Vagina (tissue), 2 donors: ENCODE results near the gene MAK. TPM values are rescaled to one million over a fixed set of nuclear protein-coding genes. Genes with fewer than 3 reads are reported as not detected.

Experiments
- DNase-seq, 2 donors: peaks; one replicate each; pipeline ENCODE4 v3.0.0-alpha.2; 2017; ENCODE audit errors: extremely low spot score in 2 of 2
- H3K27ac ChIP-seq: fragments of 200-600 bp; sonication (generic); one replicate; pipeline ENCODE4 v1.5.1; 2019
- H3K27me3 ChIP-seq: fragments of 200-600 bp; sonication (generic); one replicate; pipeline ENCODE4 v1.5.1; 2019
- H3K36me3 ChIP-seq, 2 donors: fragments of 200-600 bp; sonication (generic); one replicate each; pipeline ENCODE4 v1.5.1; 2017 to 2019
- H3K4me1 ChIP-seq: fragments of 200-600 bp; sonication (generic); one replicate; pipeline ENCODE4 v1.5.1; 2019
- H3K4me3 ChIP-seq, 2 donors: fragments of 200-600 bp; sonication (generic); 1 replicate in 1 of 2; 2 replicates in 1 of 2; pipeline ENCODE4 v1.5.1; 2016 to 2019
- H3K9me3 ChIP-seq: fragments of 200-600 bp; sonication (generic); one replicate; pipeline ENCODE4 v1.5.1; 2019
- POLR2A ChIP-seq, 2 donors: fragments of 450-650 bp; IDR thresholded peaks; one replicate each; pipeline ENCODE4 v1.6.1; 2017; ENCODE audit warnings: antibody characterized with exemption in 2 of 2, mild to moderate bottlenecking in 2 of 2, moderate library complexity in 2 of 2
- POLR2AphosphoS5 ChIP-seq, 2 donors: sonication (generic); formaldehyde crosslinking; IDR thresholded peaks; one replicate each; pipeline ENCODE4 v1.9.0; 2017; ENCODE audit warnings: antibody characterized with exemption in 2 of 2, mild to moderate bottlenecking in 2 of 2, low read depth in 1 of 2; ENCODE audit not compliant: insufficient read depth in 1 of 2
- intact Hi-C: fragments of 100-400 bp; cut with DNase I; formaldehyde crosslinking; loops from one replicate; pipeline ENCODE4 v1.15.1; 2023
- total RNA-seq: library from RNA; depleted of rRNA; stranded (reverse); fragments of >200 nt; gene quantifications from one replicate; pipeline ENCODE4 v1.2.3, GENCODE V29; 2016
- TF ChIP-seq, protein P1 (sequence below), 3 experiments: fragments of 450-650 bp in 2 of 3; fragments of 200-600 bp in 1 of 3; sonication (generic) in 1 of 3; IDR thresholded peaks; one replicate each; pipeline ENCODE4 v1.5.1; 2017 to 2019; ENCODE audit warnings: antibody characterized with exemption in 3 of 3, mild to moderate bottlenecking in 2 of 3, moderate library complexity in 2 of 3

MAK gene
- total RNA-seq, 1 donor from 2014 or later = 0.25 TPM

DNA sequence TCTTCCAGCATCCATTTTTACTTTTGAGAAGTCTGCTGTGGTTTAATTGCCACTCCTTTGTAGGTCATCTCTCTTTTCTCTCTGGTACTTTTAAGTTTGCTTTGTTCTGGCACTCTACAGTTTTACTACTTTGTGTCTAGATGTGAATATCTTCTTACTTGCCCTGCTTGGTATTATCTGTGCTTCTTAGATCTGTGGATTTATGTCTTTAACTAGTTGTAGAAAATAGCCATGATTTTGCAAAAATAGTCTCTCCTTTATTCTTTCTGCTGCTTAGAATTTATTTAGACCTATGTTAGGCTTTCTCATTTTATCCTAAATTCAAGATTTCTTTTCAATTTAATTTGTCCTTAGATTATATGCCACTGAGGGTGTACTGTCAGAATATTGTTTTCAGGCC is 5.2 kb upstream of the MAK start:
- H3K27me3 ChIP-seq = no peaks in the 10 kb centered on the region
- TF ChIP-seq POLR2A (IDR thresholded peaks at IDR 0.05) (no peak), POLR2AphosphoS5 (IDR thresholded peaks at IDR 0.05; ENCODE audit: insufficient read depth in 1 of 2, low read depth in 1 of 2) (no peak)
- TF ChIP-seq, protein P1, sequence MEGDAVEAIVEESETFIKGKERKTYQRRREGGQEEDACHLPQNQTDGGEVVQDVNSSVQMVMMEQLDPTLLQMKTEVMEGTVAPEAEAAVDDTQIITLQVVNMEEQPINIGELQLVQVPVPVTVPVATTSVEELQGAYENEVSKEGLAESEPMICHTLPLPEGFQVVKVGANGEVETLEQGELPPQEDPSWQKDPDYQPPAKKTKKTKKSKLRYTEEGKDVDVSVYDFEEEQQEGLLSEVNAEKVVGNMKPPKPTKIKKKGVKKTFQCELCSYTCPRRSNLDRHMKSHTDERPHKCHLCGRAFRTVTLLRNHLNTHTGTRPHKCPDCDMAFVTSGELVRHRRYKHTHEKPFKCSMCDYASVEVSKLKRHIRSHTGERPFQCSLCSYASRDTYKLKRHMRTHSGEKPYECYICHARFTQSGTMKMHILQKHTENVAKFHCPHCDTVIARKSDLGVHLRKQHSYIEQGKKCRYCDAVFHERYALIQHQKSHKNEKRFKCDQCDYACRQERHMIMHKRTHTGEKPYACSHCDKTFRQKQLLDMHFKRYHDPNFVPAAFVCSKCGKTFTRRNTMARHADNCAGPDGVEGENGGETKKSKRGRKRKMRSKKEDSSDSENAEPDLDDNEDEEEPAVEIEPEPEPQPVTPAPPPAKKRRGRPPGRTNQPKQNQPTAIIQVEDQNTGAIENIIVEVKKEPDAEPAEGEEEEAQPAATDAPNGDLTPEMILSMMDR (IDR thresholded peaks at IDR 0.05) = no peak
- H3K9me3 ChIP-seq = no peaks in the 10 kb centered on the region
- H3K27ac ChIP-seq = no peak overlapping the region
- DNase-seq = no peak
- H3K4me1 ChIP-seq = no peaks in the 10 kb centered on the region
- no peaks in the 10 kb centered on the region for H3K36me3 ChIP-seq
- intact Hi-C loops = no loop called here
- H3K4me3 ChIP-seq = no peak overlapping the region

DNA sequence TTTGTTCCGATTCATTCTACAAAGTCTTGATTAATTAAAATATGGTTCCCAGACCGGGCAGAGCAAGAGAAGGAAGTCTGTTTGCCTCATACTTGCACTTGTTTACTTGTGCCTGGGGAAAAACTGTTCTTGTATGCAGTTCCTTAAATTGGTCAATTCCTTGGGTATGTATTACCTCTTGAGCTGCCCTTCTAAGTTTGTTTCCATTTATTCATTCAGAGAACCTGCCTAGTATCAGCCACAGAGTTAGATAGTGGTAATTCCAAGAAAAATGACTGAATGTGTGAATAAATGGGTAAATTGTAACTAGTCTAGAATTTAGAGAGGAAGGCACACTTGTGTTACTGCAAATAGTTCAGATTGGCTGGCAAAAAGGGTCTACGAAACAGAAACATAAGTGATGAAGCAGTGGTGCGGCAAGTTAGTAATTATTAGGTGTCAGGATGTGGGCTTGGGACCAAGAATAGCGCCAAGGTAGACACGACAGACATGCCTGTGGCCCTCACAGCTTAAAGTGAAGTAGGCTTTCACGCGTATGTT is 525 bp upstream of the MAK start:
- TF ChIP-seq, protein P1 (IDR thresholded peaks at IDR 0.05) = no peak
- no peak for TF ChIP-seq POLR2A (IDR thresholded peaks at IDR 0.05)
- TF ChIP-seq POLR2AphosphoS5 (IDR thresholded peaks at IDR 0.05; ENCODE audit: insufficient read depth in 1 of 2, low read depth in 1 of 2) = no peak

DNA sequence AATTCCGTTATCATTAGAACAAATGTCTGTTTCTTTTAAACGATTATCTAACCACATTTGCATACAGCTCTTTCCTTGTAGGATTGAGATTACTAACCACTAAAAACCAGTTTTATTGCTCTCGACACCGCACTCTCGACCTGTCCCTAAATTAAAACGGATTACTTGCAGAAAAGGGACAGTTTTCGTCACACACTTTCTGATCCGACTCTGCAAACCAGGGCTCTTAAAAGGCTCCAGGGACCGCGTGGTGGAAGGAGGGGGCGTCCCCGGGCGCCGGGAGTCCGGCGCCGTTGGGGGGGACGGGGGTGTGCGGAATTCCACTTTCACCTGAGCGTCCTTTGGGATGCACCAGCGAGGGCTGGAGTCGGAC is 731 bp downstream of the MAK start:
- Histone ChIP-seq H3K27me3 (no peaks in the 10 kb centered on the region), H3K4me1 (peaks cover 17% of the 10 kb centered on the region), H3K27ac (no peak overlapping the region), H3K4me3 (peak overlapping the region; percentile 54 to 82), H3K9me3 (no peaks in the 10 kb centered on the region), H3K36me3 (no peaks in the 10 kb centered on the region)
- DNase-seq = no peak
- intact Hi-C loops = no loop called here
- no peak for TF ChIP-seq POLR2AphosphoS5 (IDR thresholded peaks at IDR 0.05; ENCODE audit: insufficient read depth in 1 of 2, low read depth in 1 of 2)
- no peak for TF ChIP-seq POLR2A (IDR thresholded peaks at IDR 0.05)
- TF ChIP-seq, protein P1 (IDR thresholded peaks at IDR 0.05) = no peak

More for the DNA sequence above, 525 bp upstream of the MAK start:
- Histone ChIP-seq H3K27me3 (no peaks in the 10 kb centered on the region), H3K36me3 (no peaks in the 10 kb centered on the region), H3K4me1 (peaks cover 17% of the 10 kb centered on the region), H3K4me3 (peak overlapping the region; percentile 54 to 82), H3K27ac (no peak overlapping the region), H3K9me3 (no peaks in the 10 kb centered on the region)
- DNase-seq = no peak
- intact Hi-C loops = no loop called here

DNA sequence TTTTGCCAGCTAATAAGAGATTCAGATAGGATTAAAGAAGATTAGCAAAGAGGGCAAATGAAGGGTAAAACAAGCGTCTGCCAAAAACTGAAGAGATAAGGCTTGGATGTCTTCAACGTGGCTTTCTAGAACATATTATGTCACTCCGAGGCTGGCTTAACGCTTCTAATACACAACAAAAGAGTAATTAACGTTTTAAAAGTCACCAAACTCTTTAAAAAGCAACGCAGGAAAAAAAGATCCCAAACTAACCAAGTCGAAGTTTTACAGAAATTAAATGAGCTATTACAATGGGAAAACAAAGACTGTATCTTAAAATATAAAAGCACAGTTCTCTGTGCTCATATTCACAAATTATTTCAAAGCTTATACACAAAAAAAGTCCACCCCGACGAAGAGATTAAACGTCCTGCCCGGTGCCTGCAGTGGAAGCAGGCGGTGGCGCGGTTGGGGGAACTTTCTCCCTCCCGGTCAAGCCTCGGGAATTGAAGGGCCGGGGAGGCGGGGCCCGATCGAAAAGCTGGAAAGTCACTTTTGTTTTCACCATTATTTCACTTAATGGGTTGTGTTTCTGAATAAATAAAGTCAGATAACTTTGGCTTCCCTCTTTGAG is 1.2 kb downstream of the MAK start:
- DNase-seq = no peak
- intact Hi-C loops = no loop called here
- TF ChIP-seq POLR2AphosphoS5 (IDR thresholded peaks at IDR 0.05; ENCODE audit: insufficient read depth in 1 of 2, low read depth in 1 of 2) = peak in 1 of 2 donors; percentile 2
- TF ChIP-seq, protein P1 (IDR thresholded peaks at IDR 0.05) = no peak
- H3K4me1 ChIP-seq = peaks cover 17% of the 10 kb centered on the region
- H3K27me3 ChIP-seq = no peaks in the 10 kb centered on the region
- H3K4me3 ChIP-seq = peak overlapping the region; percentile 54 to 82
- H3K27ac ChIP-seq = no peak overlapping the region
- H3K9me3 ChIP-seq = no peaks in the 10 kb centered on the region
- H3K36me3 ChIP-seq = no peaks in the 10 kb centered on the region

DNA sequence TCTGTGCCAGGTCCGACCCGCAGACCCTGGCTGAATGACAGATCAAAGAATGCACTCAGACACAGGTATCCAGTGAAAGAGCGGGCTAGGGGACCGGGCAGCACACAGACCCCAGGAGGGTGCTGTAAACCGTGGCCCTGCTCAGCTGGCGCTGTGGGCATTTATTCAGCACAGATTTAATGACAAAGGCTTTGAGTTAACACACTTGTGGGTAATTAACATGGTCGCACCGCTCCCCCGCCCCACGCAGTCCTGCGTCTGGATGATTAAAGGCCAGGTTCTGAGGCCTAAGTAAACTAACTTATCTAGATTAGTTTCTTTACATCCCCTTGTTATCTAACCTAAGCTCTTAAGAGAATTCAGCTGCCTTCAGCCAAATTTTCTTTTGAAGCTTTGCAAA is 3.5 kb downstream of the MAK start:
- TF ChIP-seq, protein P1 (IDR thresholded peaks at IDR 0.05) = no peak
- TF ChIP-seq POLR2A (IDR thresholded peaks at IDR 0.05) = no peak
- TF ChIP-seq POLR2AphosphoS5 (IDR thresholded peaks at IDR 0.05; ENCODE audit: insufficient read depth in 1 of 2, low read depth in 1 of 2) = no peak
- Histone ChIP-seq H3K36me3 (no peaks in the 10 kb centered on the region), H3K4me3 (no peak overlapping the region), H3K27me3 (no peaks in the 10 kb centered on the region), H3K9me3 (no peaks in the 10 kb centered on the region), H3K4me1 (peaks cover 17% of the 10 kb centered on the region), H3K27ac (no peak overlapping the region)
- no peak for DNase-seq
- intact Hi-C loops = no loop called here
